ENCODE data around the gene WFDC5.

Gene WFDC5

DNA sequence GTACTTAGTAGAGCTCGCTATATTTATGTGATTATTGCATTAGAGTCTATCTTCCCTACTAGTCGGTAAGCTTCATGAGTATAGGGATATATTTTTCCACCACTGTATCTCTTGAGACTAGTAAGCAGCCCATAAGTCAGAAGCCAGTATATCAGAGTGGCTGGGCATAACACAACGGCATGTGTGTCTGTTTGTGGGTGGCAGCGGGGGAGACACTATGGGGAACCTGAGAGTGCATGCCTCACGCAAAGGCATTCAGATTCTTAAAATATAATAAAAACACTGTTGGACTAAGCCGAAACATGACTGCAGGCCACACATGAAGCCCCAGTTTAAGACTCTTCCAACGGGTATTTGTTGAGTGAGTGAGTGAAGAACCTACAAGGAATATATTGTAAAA lies 22.1 kb downstream of the WFDC5 start:
- Histone ChIP-seq H3K4me1 (ENCODE audit: control insufficient read depth, insufficient read depth, low read length, poor library complexity, severe bottlenecking) (peaks cover 3% of the 10 kb centered on the region), H3K27me3 (replicated peaks; ENCODE audit: control insufficient read depth, insufficient read depth, low read length, poor library complexity, severe bottlenecking) (peaks cover 10% of the 10 kb centered on the region), H3K27ac (ENCODE audit: insufficient read depth, low read length, poor library complexity, severe bottlenecking) (no peak overlapping the region), H3K9me3 (ENCODE audit: control insufficient read depth, low read length) (no peaks in the 10 kb centered on the region), H3K4me3 (ENCODE audit: insufficient read depth, low read depth, low read length, poor library complexity, severe bottlenecking) (no peak overlapping the region), H3K36me3 (ENCODE audit: control insufficient read depth, insufficient read depth, low read length) (peaks cover 8% of the 10 kb centered on the region)
- DNase-seq, result no peak

DNA sequence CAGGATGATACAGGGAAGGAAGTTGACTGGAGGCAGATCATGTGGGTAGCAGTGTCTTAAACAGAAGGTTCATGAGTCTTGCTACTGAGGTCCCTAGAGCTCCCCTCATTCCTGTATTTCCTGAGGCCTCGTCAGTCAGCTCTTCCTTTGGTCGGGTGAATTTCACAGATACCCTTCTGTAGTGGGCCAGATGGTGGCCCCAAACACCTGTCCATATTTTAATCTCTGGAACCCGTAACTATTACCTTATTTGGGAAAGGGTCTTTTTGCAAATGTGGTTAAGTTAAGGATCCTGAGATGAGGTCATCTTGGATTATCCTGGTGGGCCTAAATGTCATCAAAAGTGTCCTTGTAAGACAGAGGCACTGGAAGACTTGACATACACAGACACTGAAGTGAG lies 23.6 kb downstream of the WFDC5 start:
- Histone ChIP-seq H3K27me3 (replicated peaks; ENCODE audit: control insufficient read depth, insufficient read depth, low read length, poor library complexity, severe bottlenecking) (peaks cover 4% of the 10 kb centered on the region), H3K4me1 (ENCODE audit: control insufficient read depth, insufficient read depth, low read length, poor library complexity, severe bottlenecking) (peaks cover 3% of the 10 kb centered on the region), H3K4me3 (ENCODE audit: insufficient read depth, low read depth, low read length, poor library complexity, severe bottlenecking) (no peak overlapping the region), H3K27ac (ENCODE audit: insufficient read depth, low read length, poor library complexity, severe bottlenecking) (no peak overlapping the region), H3K9me3 (ENCODE audit: control insufficient read depth, low read length) (no peaks in the 10 kb centered on the region), H3K36me3 (ENCODE audit: control insufficient read depth, insufficient read depth, low read length) (peaks cover 14% of the 10 kb centered on the region)
- DNase-seq, result no peak

DNA sequence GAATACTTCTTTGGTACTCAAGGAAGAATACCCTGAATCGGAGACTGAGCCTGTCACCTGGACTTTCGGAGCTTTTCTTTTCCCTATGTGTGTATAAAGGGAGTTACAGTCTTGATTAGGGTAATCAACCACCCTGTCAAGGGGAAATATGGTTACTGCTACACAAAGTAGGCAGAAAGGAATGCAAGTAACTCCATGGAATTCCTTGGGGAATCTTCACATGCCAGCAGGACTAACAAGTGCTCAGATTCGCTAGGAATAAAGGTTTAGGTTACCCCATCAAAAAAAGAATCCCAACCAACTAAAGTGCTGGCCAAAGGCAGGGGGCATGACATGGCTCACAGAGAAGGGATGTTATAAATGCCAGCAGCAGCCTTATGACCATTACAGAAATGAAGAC lies 24.5 kb downstream of the WFDC5 start:
- Histone ChIP-seq H3K36me3 (ENCODE audit: control insufficient read depth, insufficient read depth, low read length) (peaks cover 18% of the 10 kb centered on the region), H3K4me1 (ENCODE audit: control insufficient read depth, insufficient read depth, low read length, poor library complexity, severe bottlenecking) (no peaks in the 10 kb centered on the region), H3K27ac (ENCODE audit: insufficient read depth, low read length, poor library complexity, severe bottlenecking) (no peak overlapping the region), H3K27me3 (replicated peaks; ENCODE audit: control insufficient read depth, insufficient read depth, low read length, poor library complexity, severe bottlenecking) (no peaks in the 10 kb centered on the region), H3K4me3 (ENCODE audit: insufficient read depth, low read depth, low read length, poor library complexity, severe bottlenecking) (no peak overlapping the region), H3K9me3 (ENCODE audit: control insufficient read depth, low read length) (no peaks in the 10 kb centered on the region)
- DNase-seq, result no peak

DNA sequence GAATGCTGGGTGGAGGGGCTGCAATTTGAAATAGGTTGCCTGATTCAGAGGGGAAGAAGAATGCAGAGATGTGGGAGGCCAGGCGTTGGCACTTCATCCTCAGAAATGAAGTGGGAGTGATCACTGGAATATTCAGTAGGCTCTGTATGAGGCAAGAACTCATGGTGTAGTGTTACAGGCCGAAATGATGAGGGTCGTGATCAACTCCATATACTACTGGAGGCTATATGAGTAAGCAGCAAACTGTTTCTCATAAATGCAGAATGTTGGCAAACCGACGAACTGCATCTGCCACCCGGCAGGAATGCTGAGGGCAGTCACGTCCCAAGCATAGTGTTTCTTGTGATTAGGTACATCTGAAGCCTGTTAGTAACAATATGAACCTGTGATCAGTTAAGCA lies 26.7 kb downstream of the WFDC5 start:
- H3K9me3 ChIP-seq (ENCODE audit: control insufficient read depth, low read length), result no peaks in the 10 kb centered on the region
- H3K4me1 ChIP-seq (ENCODE audit: control insufficient read depth, insufficient read depth, low read length, poor library complexity, severe bottlenecking), result no peaks in the 10 kb centered on the region
- H3K4me3 ChIP-seq (ENCODE audit: insufficient read depth, low read depth, low read length, poor library complexity, severe bottlenecking), result no peak overlapping the region

DNA sequence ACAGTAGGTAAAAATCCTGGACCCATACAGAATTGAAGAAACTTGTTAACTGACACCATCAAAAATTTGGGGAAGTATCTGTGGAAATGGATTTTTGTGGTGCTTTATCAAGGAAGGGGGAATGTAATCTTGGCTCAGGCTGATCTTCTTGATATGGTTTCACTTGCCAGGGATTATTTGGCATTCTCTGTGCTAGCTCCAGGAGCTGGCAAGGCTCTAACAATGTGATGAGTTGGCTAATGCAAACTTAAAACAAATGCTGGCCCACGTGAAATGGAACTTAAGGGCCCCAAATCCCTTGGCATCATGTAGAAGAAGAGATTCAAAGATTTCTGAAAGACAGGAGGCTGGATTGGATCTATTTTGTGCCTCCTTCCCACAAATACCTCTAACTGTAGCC lies 27.2 kb downstream of the WFDC5 start:
- Histone ChIP-seq H3K27me3 (replicated peaks; ENCODE audit: control insufficient read depth, insufficient read depth, low read length, poor library complexity, severe bottlenecking) (no peaks in the 10 kb centered on the region), H3K27ac (ENCODE audit: insufficient read depth, low read length, poor library complexity, severe bottlenecking) (no peak overlapping the region), H3K36me3 (ENCODE audit: control insufficient read depth, insufficient read depth, low read length) (peaks cover 29% of the 10 kb centered on the region), H3K9me3 (ENCODE audit: control insufficient read depth, low read length) (no peaks in the 10 kb centered on the region), H3K4me3 (ENCODE audit: insufficient read depth, low read depth, low read length, poor library complexity, severe bottlenecking) (no peak overlapping the region), H3K4me1 (ENCODE audit: control insufficient read depth, insufficient read depth, low read length, poor library complexity, severe bottlenecking) (no peaks in the 10 kb centered on the region)
- no peak for DNase-seq

More for the DNA sequence above, 26.7 kb downstream of the WFDC5 start:
- Histone ChIP-seq H3K27ac (ENCODE audit: insufficient read depth, low read length, poor library complexity, severe bottlenecking) (no peak overlapping the region), H3K27me3 (replicated peaks; ENCODE audit: control insufficient read depth, insufficient read depth, low read length, poor library complexity, severe bottlenecking) (no peaks in the 10 kb centered on the region), H3K36me3 (ENCODE audit: control insufficient read depth, insufficient read depth, low read length) (peaks cover 25% of the 10 kb centered on the region)
- no peak for DNase-seq

DNA sequence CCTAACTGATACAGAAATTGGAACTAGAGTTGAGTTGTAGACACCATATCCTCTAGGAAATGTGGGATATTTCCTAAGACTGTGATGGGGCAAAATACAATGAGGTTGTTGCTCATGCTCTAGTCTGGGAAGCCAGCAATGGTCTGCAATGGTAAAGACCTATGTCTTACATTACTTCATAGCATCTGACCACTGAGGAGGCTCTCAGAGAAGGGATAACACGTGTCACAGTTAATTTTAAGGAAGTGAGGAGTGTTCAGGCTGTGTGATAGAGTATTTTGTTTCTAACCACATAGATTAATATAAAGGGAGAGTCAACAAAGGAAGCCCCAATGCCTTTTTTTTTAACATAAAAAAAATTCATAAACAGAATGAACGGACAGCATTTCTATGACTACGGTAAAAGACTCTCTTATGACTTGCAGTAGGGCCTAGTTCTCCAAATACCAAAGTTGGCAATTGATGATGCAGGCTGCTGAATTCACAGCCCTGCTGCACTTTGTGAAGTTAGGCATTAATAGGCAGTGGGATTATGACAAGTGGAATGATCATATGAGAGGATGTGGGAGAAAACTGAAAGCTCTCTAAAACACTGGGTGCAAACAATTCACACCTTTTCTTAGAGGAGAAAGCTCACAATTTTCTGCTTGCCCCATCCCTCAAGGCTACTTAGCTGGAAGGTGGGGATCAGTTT lies 27.7 kb downstream of the WFDC5 start:
- Histone ChIP-seq H3K9me3 (ENCODE audit: control insufficient read depth, low read length) (no peaks in the 10 kb centered on the region), H3K36me3 (ENCODE audit: control insufficient read depth, insufficient read depth, low read length) (peaks cover 34% of the 10 kb centered on the region), H3K4me1 (ENCODE audit: control insufficient read depth, insufficient read depth, low read length, poor library complexity, severe bottlenecking) (no peaks in the 10 kb centered on the region), H3K27ac (ENCODE audit: insufficient read depth, low read length, poor library complexity, severe bottlenecking) (no peak overlapping the region), H3K27me3 (replicated peaks; ENCODE audit: control insufficient read depth, insufficient read depth, low read length, poor library complexity, severe bottlenecking) (no peaks in the 10 kb centered on the region), H3K4me3 (ENCODE audit: insufficient read depth, low read depth, low read length, poor library complexity, severe bottlenecking) (no peak overlapping the region)
- no peak for DNase-seq

DNA sequence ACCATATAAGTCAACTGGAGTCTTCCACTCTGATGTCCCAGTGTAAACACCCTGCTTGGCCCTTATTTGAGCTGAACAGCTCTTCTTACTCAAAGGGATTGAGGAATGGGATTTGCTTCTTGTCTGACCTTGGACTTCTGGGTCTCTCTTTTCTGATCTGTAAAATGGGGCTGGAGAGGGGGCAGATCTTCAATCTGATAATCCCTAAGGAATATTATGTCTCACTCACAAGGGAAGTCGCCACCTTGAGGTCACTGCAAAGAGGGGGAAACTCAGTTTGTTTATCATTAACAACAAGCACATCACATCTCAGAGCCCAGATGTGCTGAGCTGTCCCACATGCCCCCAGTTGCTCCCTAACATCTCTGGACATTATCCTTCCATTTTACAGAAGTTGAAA lies 29.1 kb downstream of the WFDC5 start:
- no peak overlapping the region for H3K4me3 ChIP-seq (ENCODE audit: insufficient read depth, low read depth, low read length, poor library complexity, severe bottlenecking)
- H3K9me3 ChIP-seq (ENCODE audit: control insufficient read depth, low read length), result no peaks in the 10 kb centered on the region
- H3K36me3 ChIP-seq (ENCODE audit: control insufficient read depth, insufficient read depth, low read length), result peaks cover 48% of the 10 kb centered on the region
- DNase-seq, result no peak
- H3K4me1 ChIP-seq (ENCODE audit: control insufficient read depth, insufficient read depth, low read length, poor library complexity, severe bottlenecking), result no peaks in the 10 kb centered on the region
- no peak overlapping the region for H3K27ac ChIP-seq (ENCODE audit: insufficient read depth, low read length, poor library complexity, severe bottlenecking)
- H3K27me3 ChIP-seq (replicated peaks; ENCODE audit: control insufficient read depth, insufficient read depth, low read length, poor library complexity, severe bottlenecking), result no peaks in the 10 kb centered on the region

DNA sequence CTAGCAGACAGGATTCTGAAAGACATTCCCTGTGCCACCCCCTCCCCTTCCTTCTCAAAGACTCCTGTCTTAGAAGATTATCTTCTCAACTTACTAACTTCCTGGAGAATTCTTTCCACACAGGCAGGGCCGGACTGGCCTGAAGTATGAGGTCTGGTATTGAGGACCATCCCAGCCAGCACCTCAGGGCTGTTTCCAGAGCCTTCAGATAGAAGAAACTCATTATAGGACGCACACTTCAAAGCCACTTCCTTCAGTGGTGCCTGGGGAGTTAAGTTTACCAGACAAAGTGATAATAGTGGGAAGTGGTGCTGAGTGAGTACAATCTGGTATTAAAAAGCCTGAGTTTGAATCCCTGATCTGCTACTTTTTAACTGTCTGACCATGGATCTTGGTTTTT lies 29.7 kb downstream of the WFDC5 start:
- no peaks in the 10 kb centered on the region for H3K4me1 ChIP-seq (ENCODE audit: control insufficient read depth, insufficient read depth, low read length, poor library complexity, severe bottlenecking)
- H3K36me3 ChIP-seq (ENCODE audit: control insufficient read depth, insufficient read depth, low read length), result peaks cover 54% of the 10 kb centered on the region
- H3K27ac ChIP-seq (ENCODE audit: insufficient read depth, low read length, poor library complexity, severe bottlenecking), result no peak overlapping the region
- H3K27me3 ChIP-seq (replicated peaks; ENCODE audit: control insufficient read depth, insufficient read depth, low read length, poor library complexity, severe bottlenecking), result no peaks in the 10 kb centered on the region
- no peaks in the 10 kb centered on the region for H3K9me3 ChIP-seq (ENCODE audit: control insufficient read depth, low read length)
- H3K4me3 ChIP-seq (ENCODE audit: insufficient read depth, low read depth, low read length, poor library complexity, severe bottlenecking), result no peak overlapping the region
- no peak for DNase-seq

DNA sequence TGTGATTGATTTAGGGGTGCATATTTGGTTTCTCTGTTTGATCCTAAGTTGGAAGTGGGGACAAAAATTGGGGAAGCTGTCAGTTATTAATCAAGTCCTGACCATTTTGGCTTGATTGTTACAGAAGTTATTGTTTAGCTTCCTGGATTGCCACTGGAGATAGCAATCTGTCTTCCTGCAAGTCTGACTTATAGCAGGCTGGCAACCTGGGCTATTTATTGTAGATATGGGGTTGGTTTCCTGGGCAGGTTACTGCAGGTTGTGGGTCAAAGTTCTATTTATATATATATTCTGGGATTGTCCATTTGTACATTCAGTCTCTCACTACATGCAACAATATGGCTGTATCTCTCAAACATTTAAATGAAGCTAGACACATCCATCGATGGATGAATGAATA lies 31.8 kb downstream of the WFDC5 start:
- H3K36me3 ChIP-seq (ENCODE audit: control insufficient read depth, insufficient read depth, low read length), result peaks cover 67% of the 10 kb centered on the region

DNA sequence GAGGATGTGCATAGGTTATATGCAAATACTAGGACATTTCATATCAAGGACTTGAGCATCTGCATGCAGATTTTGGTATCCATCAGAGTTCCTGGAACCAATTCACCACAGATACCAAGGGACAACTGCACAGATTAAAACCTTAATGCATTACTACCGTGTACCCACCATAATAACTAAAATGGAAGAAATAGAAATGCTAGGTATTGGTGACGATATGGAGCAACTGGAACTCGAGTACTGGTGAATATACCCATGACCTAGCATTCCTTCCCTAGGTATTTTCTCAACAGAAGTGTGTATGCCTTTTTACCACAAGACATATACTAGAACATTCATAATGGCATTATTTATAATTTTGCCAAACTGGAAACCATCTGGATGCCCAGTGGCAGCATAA lies 32.5 kb downstream of the WFDC5 start:
- Histone ChIP-seq H3K27ac (ENCODE audit: insufficient read depth, low read length, poor library complexity, severe bottlenecking) (no peak overlapping the region), H3K9me3 (ENCODE audit: control insufficient read depth, low read length) (no peaks in the 10 kb centered on the region), H3K4me3 (ENCODE audit: insufficient read depth, low read depth, low read length, poor library complexity, severe bottlenecking) (no peak overlapping the region), H3K4me1 (ENCODE audit: control insufficient read depth, insufficient read depth, low read length, poor library complexity, severe bottlenecking) (no peaks in the 10 kb centered on the region), H3K27me3 (replicated peaks; ENCODE audit: control insufficient read depth, insufficient read depth, low read length, poor library complexity, severe bottlenecking) (no peaks in the 10 kb centered on the region), H3K36me3 (ENCODE audit: control insufficient read depth, insufficient read depth, low read length) (peaks cover 73% of the 10 kb centered on the region)
- no peak for DNase-seq

More for the DNA sequence above, 31.8 kb downstream of the WFDC5 start:
- Histone ChIP-seq H3K27me3 (replicated peaks; ENCODE audit: control insufficient read depth, insufficient read depth, low read length, poor library complexity, severe bottlenecking) (no peaks in the 10 kb centered on the region), H3K4me1 (ENCODE audit: control insufficient read depth, insufficient read depth, low read length, poor library complexity, severe bottlenecking) (no peaks in the 10 kb centered on the region), H3K4me3 (ENCODE audit: insufficient read depth, low read depth, low read length, poor library complexity, severe bottlenecking) (no peak overlapping the region), H3K27ac (ENCODE audit: insufficient read depth, low read length, poor library complexity, severe bottlenecking) (no peak overlapping the region), H3K9me3 (ENCODE audit: control insufficient read depth, low read length) (no peaks in the 10 kb centered on the region)
- no peak for DNase-seq

Measured in effector memory CD4-positive, alpha-beta T cell (primary cell).